Ascending aorta (tissue), 2 donors: ENCODE data around the gene NUDCD2. TPM values are rescaled to one million over a fixed set of nuclear protein-coding genes. Genes with fewer than 3 reads are reported as not detected.
"Not testable (repeated sequence)": the region's sequence is repeated elsewhere in the genome, so short reads cannot be mapped to it uniquely, and the experiment has no call there.

ENCODE experiments used
- DNase-seq, 2 donors: peaks; one replicate each; pipeline ENCODE4 v3.0.0-alpha.2; 2019; ENCODE audit warnings: low spot score in 2 of 2
- H3K27ac ChIP-seq, 2 donors: fragments of 200-600 bp; sonication (generic); one replicate each; pipeline ENCODE4 v1.5.1; 2016 to 2017; ENCODE audit warnings: mild to moderate bottlenecking in 1 of 2
- H3K27me3 ChIP-seq: fragments of 200-600 bp; sonication (generic); one replicate; pipeline ENCODE4 v1.5.1; 2017
- H3K36me3 ChIP-seq, 2 donors: fragments of 200-600 bp; sonication (generic); one replicate each; pipeline ENCODE4 v1.5.1; 2016
- H3K4me1 ChIP-seq, 2 donors: fragments of 200-600 bp; sonication (generic); one replicate each; pipeline ENCODE4 v1.5.1; 2016 to 2017; ENCODE audit warnings: mild to moderate bottlenecking in 1 of 2
- H3K4me3 ChIP-seq, 2 donors: fragments of 200-600 bp; sonication (generic); one replicate each; pipeline ENCODE4 v1.5.1; 2016 to 2017; ENCODE audit warnings: mild to moderate bottlenecking in 1 of 2
- H3K9me3 ChIP-seq, 2 donors: fragments of 200-600 bp; sonication (generic); one replicate each; pipeline ENCODE4 v1.5.1; 2016
- CTCF ChIP-seq, 3 experiments: fragments of 200-600 bp in 2 of 3; fragments of 450-650 bp in 1 of 3; sonication (generic) in 2 of 3; IDR thresholded peaks; one replicate each; pipeline ENCODE4 v1.5.1; 2016 to 2019; ENCODE audit warnings: antibody characterized with exemption in 3 of 3, mild to moderate bottlenecking in 1 of 3, moderate library complexity in 1 of 3
- intact Hi-C: fragments of 100-400 bp; cut with DNase I; formaldehyde crosslinking; loops from one replicate; pipeline ENCODE4 v1.15.1; 2023
- total RNA-seq: library from RNA; depleted of rRNA; stranded (reverse); fragments of >200 nt; gene quantifications from one replicate; pipeline ENCODE4 v1.1.0, GENCODE V29; 2016

The NUDCD2 gene
- total RNA-seq, 1 donor from 2014 or later = 4.6 TPM

- Histone ChIP-seq H3K4me1 (peaks cover 0 to 7% of the 10 kb centered on the region in 2 donors), H3K27me3 (no peaks in the 10 kb centered on the region), H3K36me3 (peaks cover 5 to 33% of the 10 kb centered on the region in 2 donors), H3K9me3 (no peaks in the 10 kb centered on the region), H3K27ac (no peak overlapping the region), H3K4me3 (no peak overlapping the region)
- TF ChIP-seq CTCF (IDR thresholded peaks at IDR 0.05) = no peak
- DNase-seq = no peak
- intact Hi-C loops = no loop called here
Measured at GRCh38 chr5:163456029-163456589, 3.8 kb downstream of the NUDCD2 start.

DNA sequence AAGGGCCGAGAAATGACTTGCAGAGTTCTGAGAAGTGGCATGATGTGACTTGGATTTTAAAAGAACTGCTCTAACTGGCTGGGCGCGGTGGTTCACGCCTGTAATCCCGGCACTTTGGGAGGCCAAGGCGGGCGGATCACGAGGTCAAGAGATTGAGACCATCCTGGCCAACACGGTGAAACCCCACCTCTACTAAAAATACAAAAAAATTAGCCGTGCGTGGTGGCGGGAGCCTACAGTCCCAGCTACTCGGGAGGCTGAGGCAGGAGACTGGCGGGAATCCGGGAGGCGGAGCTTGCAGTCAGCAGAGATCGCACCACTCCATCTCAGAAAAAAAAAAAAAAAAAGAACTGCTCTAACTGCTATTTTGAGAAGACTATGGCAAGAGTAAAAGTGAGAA, 4.5 kb downstream of the NUDCD2 start:
- intact Hi-C loops, DNase-seq, H3K27me3 ChIP-seq, H3K4me3 ChIP-seq, H3K4me1 ChIP-seq, H3K27ac ChIP-seq, H3K9me3 ChIP-seq: not testable (repeated sequence)
- H3K36me3 ChIP-seq = peaks cover 5 to 39% of the 10 kb centered on the region in 2 donors

DNA sequence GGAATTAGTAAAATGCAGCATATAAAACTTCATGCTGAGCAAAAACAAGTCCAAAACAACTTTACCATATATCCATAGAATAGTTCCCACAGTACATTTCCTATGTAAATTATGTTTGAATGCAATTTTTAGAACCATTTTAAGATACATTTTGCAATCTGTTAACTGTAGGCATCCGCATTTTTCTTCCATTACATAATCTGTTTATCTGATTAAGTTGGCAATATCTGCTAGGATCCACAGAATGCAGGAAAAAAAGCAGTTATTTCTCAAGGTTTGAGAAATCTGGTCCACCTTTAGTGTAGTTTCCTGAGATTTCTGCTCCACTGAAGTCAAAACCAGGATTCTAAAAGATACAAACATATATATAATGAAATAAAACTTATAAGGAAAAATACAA, 6.2 kb downstream of the NUDCD2 start:
- no peak for TF ChIP-seq CTCF (IDR thresholded peaks at IDR 0.05)
- no peak for DNase-seq
- Histone ChIP-seq H3K36me3 (peaks cover 5 to 51% of the 10 kb centered on the region in 2 donors), H3K27ac (no peak overlapping the region), H3K4me1 (peaks cover 0 to 2% of the 10 kb centered on the region in 2 donors), H3K9me3 (no peaks in the 10 kb centered on the region), H3K4me3 (no peak overlapping the region), H3K27me3 (no peaks in the 10 kb centered on the region)
- intact Hi-C loops = no loop called here

DNA sequence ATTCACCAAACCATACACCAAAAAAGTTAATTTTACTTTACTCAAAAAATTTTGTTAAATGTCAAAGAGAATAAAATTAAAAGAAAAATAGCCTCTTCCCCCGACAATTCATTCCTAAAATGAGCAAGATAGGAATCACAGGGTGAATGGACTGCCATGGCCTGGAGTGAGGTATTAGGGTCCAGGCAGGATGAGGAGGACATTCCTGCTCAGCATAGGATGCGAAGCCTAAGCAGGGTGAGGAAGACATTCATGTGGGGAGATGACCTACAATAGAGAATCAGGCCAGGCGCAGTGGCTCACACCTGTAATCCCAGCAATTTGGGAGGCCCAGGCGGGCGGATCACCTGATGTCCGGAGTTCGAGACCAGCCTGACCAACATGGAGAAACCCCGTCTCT, 8.4 kb downstream of the NUDCD2 start:
- no peaks in the 10 kb centered on the region for H3K9me3 ChIP-seq
- no peak for TF ChIP-seq CTCF (IDR thresholded peaks at IDR 0.05)
- H3K27me3 ChIP-seq = no peaks in the 10 kb centered on the region
- intact Hi-C loops = no loop called here
- H3K4me1 ChIP-seq = peaks cover 0 to 2% of the 10 kb centered on the region in 2 donors
- DNase-seq = no peak
- no peak overlapping the region for H3K27ac ChIP-seq
- H3K36me3 ChIP-seq = peaks cover 14 to 67% of the 10 kb centered on the region in 2 donors
- no peak overlapping the region for H3K4me3 ChIP-seq

- no peak for DNase-seq
- no peak overlapping the region for H3K4me3 ChIP-seq
- H3K36me3 ChIP-seq = peaks cover 35 to 70% of the 10 kb centered on the region in 2 donors
- no peaks in the 10 kb centered on the region for H3K4me1 ChIP-seq
- intact Hi-C loops = no loop called here
- H3K27ac ChIP-seq = no peak overlapping the region
- no peaks in the 10 kb centered on the region for H3K9me3 ChIP-seq
- TF ChIP-seq CTCF (IDR thresholded peaks at IDR 0.05) = no peak
- H3K27me3 ChIP-seq = no peaks in the 10 kb centered on the region
Measured at GRCh38 chr5:163448491-163448890, 11.4 kb downstream of the NUDCD2 start.

GRCh38 chr5:163447875-163448274, 12.0 kb downstream of the NUDCD2 start:
- H3K36me3 ChIP-seq = peaks cover 34 to 74% of the 10 kb centered on the region in 2 donors
- DNase-seq = no peak
- intact Hi-C loops = no loop called here
- TF ChIP-seq CTCF (IDR thresholded peaks at IDR 0.05) = no peak
- no peak overlapping the region for H3K4me3 ChIP-seq
- H3K27ac ChIP-seq = no peak overlapping the region
- H3K4me1 ChIP-seq = no peaks in the 10 kb centered on the region
- H3K27me3 ChIP-seq = no peaks in the 10 kb centered on the region
- no peaks in the 10 kb centered on the region for H3K9me3 ChIP-seq
